SK-N-MC (cell line): ENCODE data around the gene CORT.

Experiments used
- EZH2 ChIP-seq: fragments of 200-600 bp; sonication (generic); IDR thresholded peaks from one replicate; pipeline ENCODE4 v1.6.1; 2017; ENCODE audit warnings: antibody characterized with exemption
- FOXP2 ChIP-seq: optimal IDR thresholded peaks from 2 replicates; pipeline ENCODE3; 2011; ENCODE audit warnings: mild to moderate bottlenecking, moderate library complexity; ENCODE audit not compliant: insufficient read depth; ENCODE audit errors: extremely low read length, control extremely low read depth
- POLR2AphosphoS5 ChIP-seq: IDR thresholded peaks from 2 replicates; pipeline ENCODE4 v1.6.1; 2012; ENCODE audit warnings: mild to moderate bottlenecking, low read depth, low read length, borderline replicate concordance

- no peak for TF ChIP-seq POLR2AphosphoS5
- TF ChIP-seq EZH2: no peak
- no peak for TF ChIP-seq FOXP2
Measured at GRCh38 chr1:10456661-10457060, 6.8 kb downstream of the CORT start.
